T-helper 17 cell (primary cell): ENCODE results near the gene C1GALT1. TPM values are rescaled to one million over a fixed set of nuclear protein-coding genes. Genes with fewer than 3 reads are reported as not detected.
"Not testable (repeated sequence)": the region's sequence is repeated elsewhere in the genome, so short reads cannot be mapped to it uniquely, and the experiment has no call there.

Experiments used
- ATAC-seq: fragments of 150-1000 bp; cut with Tn5 transposase; 2 replicates; pipeline ENCODE4 v1.10.0; 2021; ENCODE audit warnings: mild to moderate bottlenecking, moderate library complexity
- DNase-seq, 3 donors: peaks; one replicate each; pipeline versions ENCODE4 v3.0.0 to v3.0.0-alpha.2; 2020 to 2021
- H3K9me3 ChIP-seq: one replicate; pipeline ENCODE4 v1.7.0; 2013; ENCODE audit warnings: low read length, mild to moderate bottlenecking; ENCODE audit not compliant: control insufficient read depth, poor library complexity, severe bottlenecking
- H3K27ac Mint-ChIP-seq: one replicate; pipeline ENCODE4 v1.8.0; 2022; ENCODE audit warnings: mild to moderate bottlenecking, moderate library complexity, mixed read lengths
- H3K27me3 Mint-ChIP-seq: one replicate; pipeline ENCODE4 v1.8.0; 2022; ENCODE audit warnings: mixed read lengths
- H3K36me3 Mint-ChIP-seq: one replicate; pipeline ENCODE4 v1.8.0; 2022; ENCODE audit warnings: low read depth, mixed read lengths
- H3K4me1 Mint-ChIP-seq: one replicate; pipeline ENCODE4 v1.8.0; 2022; ENCODE audit warnings: mild to moderate bottlenecking, mixed read lengths
- H3K4me3 Mint-ChIP-seq: one replicate; pipeline ENCODE4 v1.8.0; 2022; ENCODE audit warnings: mild to moderate bottlenecking, moderate library complexity, mixed read lengths
- total RNA-seq, 4 donors: library from RNA in 2 of 4; stranded (reverse) in 2 of 4; gene quantifications; one replicate each; pipeline ENCODE4 v1.2.3 and lab custom pipeline; 2022 to 2026

The C1GALT1 gene
- total RNA-seq, 2 donors from 2014 or later = 51.4 to 54.2 TPM

GRCh38 chr7:7199592-7199991 lies 17.2 kb downstream of the C1GALT1 start:
- ATAC-seq, H3K27me3 Mint-ChIP-seq, DNase-seq, H3K27ac Mint-ChIP-seq, H3K9me3 ChIP-seq, H3K36me3 Mint-ChIP-seq: not testable (repeated sequence)
- H3K4me1 Mint-ChIP-seq = peaks cover 68% of the 10 kb centered on the region
- peak overlapping the region; percentile 10 for H3K4me3 Mint-ChIP-seq

GRCh38 chr7:7200255-7200654 lies 17.9 kb downstream of the C1GALT1 start:
- H3K27ac Mint-ChIP-seq = peak overlapping the region; percentile 97
- H3K27me3 Mint-ChIP-seq, DNase-seq, ATAC-seq, H3K36me3 Mint-ChIP-seq, H3K9me3 ChIP-seq: not testable (repeated sequence)
- H3K4me1 Mint-ChIP-seq = peaks cover 67% of the 10 kb centered on the region
- H3K4me3 Mint-ChIP-seq = peak overlapping the region; percentile 10

GRCh38 chr7:7201578-7202374 lies 19.4 kb downstream of the C1GALT1 start:
- no peaks in the 10 kb centered on the region for H3K27me3 Mint-ChIP-seq
- no peaks in the 10 kb centered on the region for H3K9me3 ChIP-seq
- peak overlapping the region; percentile 97 for H3K27ac Mint-ChIP-seq
- peak overlapping the region; percentile 82 for H3K4me3 Mint-ChIP-seq
- peaks cover 68% of the 10 kb centered on the region for H3K4me1 Mint-ChIP-seq
- peaks cover 4% of the 10 kb centered on the region for H3K36me3 Mint-ChIP-seq
- ATAC-seq (peak; percentile 94), DNase-seq (peak in 2 of 3 donors; percentile 16 to 24)

- no peaks in the 10 kb centered on the region for H3K9me3 ChIP-seq
- no peaks in the 10 kb centered on the region for H3K27me3 Mint-ChIP-seq
- H3K4me3 Mint-ChIP-seq = peak overlapping the region; percentile 82
- H3K27ac Mint-ChIP-seq = peak overlapping the region; percentile 97
- ATAC-seq = no peak
- peaks cover 4% of the 10 kb centered on the region for H3K36me3 Mint-ChIP-seq
- DNase-seq = no peak
- peaks cover 69% of the 10 kb centered on the region for H3K4me1 Mint-ChIP-seq
These were observed 20.0 kb downstream of the C1GALT1 start for GRCh38 chr7:7202375-7202720.

- H3K36me3 Mint-ChIP-seq = peaks cover 4% of the 10 kb centered on the region
- H3K27me3 Mint-ChIP-seq = no peaks in the 10 kb centered on the region
- H3K27ac Mint-ChIP-seq = peak overlapping the region; percentile 90
- H3K4me3 Mint-ChIP-seq = peak overlapping the region; percentile 67
- no peak for DNase-seq
- ATAC-seq = peak; percentile 57
- peaks cover 64% of the 10 kb centered on the region for H3K4me1 Mint-ChIP-seq
- no peaks in the 10 kb centered on the region for H3K9me3 ChIP-seq
These were observed 21.6 kb downstream of the C1GALT1 start for GRCh38 chr7:7203813-7204575.

- H3K27me3 Mint-ChIP-seq = no peaks in the 10 kb centered on the region
- H3K36me3 Mint-ChIP-seq = peaks cover 2% of the 10 kb centered on the region
- H3K9me3 ChIP-seq = no peaks in the 10 kb centered on the region
- H3K4me1 Mint-ChIP-seq = peaks cover 52% of the 10 kb centered on the region
- H3K27ac Mint-ChIP-seq = peak overlapping the region; percentile 2
- no peak for ATAC-seq
- DNase-seq = no peak
- no peak overlapping the region for H3K4me3 Mint-ChIP-seq
These were observed 25.5 kb downstream of the C1GALT1 start for GRCh38 chr7:7207876-7208275.

- no peak for ATAC-seq
- Mint-ChIP-seq H3K27ac (no peak overlapping the region), H3K27me3 (no peaks in the 10 kb centered on the region), H3K36me3 (peaks cover 2% of the 10 kb centered on the region), H3K4me3 (no peak overlapping the region), H3K4me1 (peaks cover 47% of the 10 kb centered on the region)
- H3K9me3 ChIP-seq = no peaks in the 10 kb centered on the region
- no peak for DNase-seq
These were observed 26.2 kb downstream of the C1GALT1 start for GRCh38 chr7:7208520-7208919.

- DNase-seq (no peak), ATAC-seq (no peak)
- no peaks in the 10 kb centered on the region for H3K9me3 ChIP-seq
- Mint-ChIP-seq H3K4me3 (no peak overlapping the region), H3K27ac (no peak overlapping the region), H3K4me1 (peaks cover 41% of the 10 kb centered on the region), H3K27me3 (no peaks in the 10 kb centered on the region), H3K36me3 (peaks cover 2% of the 10 kb centered on the region)
These were observed 27.2 kb downstream of the C1GALT1 start for GRCh38 chr7:7209412-7210050.

- ATAC-seq (no peak), DNase-seq (no peak)
- H3K4me3 Mint-ChIP-seq = no peak overlapping the region
- H3K27me3 Mint-ChIP-seq = no peaks in the 10 kb centered on the region
- no peaks in the 10 kb centered on the region for H3K9me3 ChIP-seq
- H3K36me3 Mint-ChIP-seq = peaks cover 2% of the 10 kb centered on the region
- H3K4me1 Mint-ChIP-seq = peaks cover 31% of the 10 kb centered on the region
- H3K27ac Mint-ChIP-seq = no peak overlapping the region
These were observed 28.3 kb downstream of the C1GALT1 start for GRCh38 chr7:7210475-7211237.

- H3K27me3 Mint-ChIP-seq = no peaks in the 10 kb centered on the region
- DNase-seq (no peak), ATAC-seq (no peak)
- H3K27ac Mint-ChIP-seq = no peak overlapping the region
- no peaks in the 10 kb centered on the region for H3K9me3 ChIP-seq
- peaks cover 11% of the 10 kb centered on the region for H3K36me3 Mint-ChIP-seq
- peaks cover 33% of the 10 kb centered on the region for H3K4me1 Mint-ChIP-seq
- no peak overlapping the region for H3K4me3 Mint-ChIP-seq
These were observed 30.3 kb downstream of the C1GALT1 start for GRCh38 chr7:7212612-7213011.

GRCh38 chr7:7214398-7215347 lies 32.3 kb downstream of the C1GALT1 start:
- Mint-ChIP-seq H3K27me3 (no peaks in the 10 kb centered on the region), H3K4me3 (no peak overlapping the region), H3K4me1 (peaks cover 30% of the 10 kb centered on the region), H3K27ac (peak overlapping the region; percentile 30), H3K36me3 (peaks cover 18% of the 10 kb centered on the region)
- no peaks in the 10 kb centered on the region for H3K9me3 ChIP-seq
- DNase-seq (no peak), ATAC-seq (no peak)

- H3K9me3 ChIP-seq = no peaks in the 10 kb centered on the region
- ATAC-seq (no peak), DNase-seq (no peak)
- Mint-ChIP-seq H3K36me3 (peaks cover 20% of the 10 kb centered on the region), H3K4me3 (no peak overlapping the region), H3K27ac (peak overlapping the region; percentile 77), H3K27me3 (no peaks in the 10 kb centered on the region), H3K4me1 (peaks cover 28% of the 10 kb centered on the region)
These were observed 33.9 kb downstream of the C1GALT1 start for GRCh38 chr7:7216279-7216678.
